Hepatic stellate cell (primary cell): ENCODE measurements around the gene AGPAT4.
A peak's percentile ranks its signal among the peaks of the same experiment; 100 is the strongest.
"Not testable (repeated sequence)": the region's sequence is repeated elsewhere in the genome, so short reads cannot be mapped to it uniquely, and the experiment has no call there.

ENCODE experiments used
- DNase-seq: peaks from one replicate; pipeline ENCODE4 v3.0.0; 2011; ENCODE audit warnings: low spot score

The AGPAT4 gene

DNA sequence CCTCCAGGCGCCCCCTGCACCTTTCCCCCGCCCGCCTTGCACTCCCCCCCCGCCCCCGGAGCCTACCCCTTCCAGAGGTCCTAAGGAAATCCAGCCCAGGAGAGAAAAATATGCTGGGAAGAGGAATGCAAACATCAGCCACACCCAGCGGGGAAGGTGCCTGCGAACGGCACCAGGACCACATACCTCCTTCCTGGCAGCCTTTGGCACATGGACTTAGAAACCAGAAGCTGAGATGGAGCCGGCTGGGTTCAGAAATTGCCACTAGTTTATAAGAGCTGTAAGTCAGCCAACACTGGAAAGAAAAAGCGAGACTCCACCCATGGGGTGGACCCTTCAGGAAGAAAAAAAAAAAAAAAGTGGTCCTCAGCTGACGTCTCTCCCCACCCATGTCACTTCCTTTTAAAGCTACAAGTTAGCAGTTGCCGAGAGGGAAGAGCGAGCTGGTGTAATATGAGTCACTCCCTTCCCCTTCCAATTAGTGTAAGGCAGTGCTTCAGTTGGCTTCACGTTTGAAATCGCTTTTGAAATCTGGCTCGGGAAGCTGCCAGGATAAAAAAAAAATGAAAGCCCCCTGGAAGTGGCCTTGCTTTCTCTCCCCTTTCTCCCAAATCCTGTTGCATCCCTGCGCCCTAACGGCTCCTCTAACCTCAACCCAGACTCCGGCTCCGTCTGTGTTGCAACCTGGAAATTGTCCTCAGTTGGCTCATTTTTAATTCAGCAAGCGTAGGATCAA is at the start of gene AGPAT4:
AGPAT4 (minus strand) TSS at position 310 of the 736 bp plus-strand sequence. CDS start 41,848 bp downstream, outside the sequence.
- peak; percentile 95 for DNase-seq

- no peak for DNase-seq
Measured at GRCh38 chr6:161319231-161319630, 45.4 kb upstream of the AGPAT4 start.

- DNase-seq, result no peak
Measured at GRCh38 chr6:161318456-161318855, 44.6 kb upstream of the AGPAT4 start.

DNA sequence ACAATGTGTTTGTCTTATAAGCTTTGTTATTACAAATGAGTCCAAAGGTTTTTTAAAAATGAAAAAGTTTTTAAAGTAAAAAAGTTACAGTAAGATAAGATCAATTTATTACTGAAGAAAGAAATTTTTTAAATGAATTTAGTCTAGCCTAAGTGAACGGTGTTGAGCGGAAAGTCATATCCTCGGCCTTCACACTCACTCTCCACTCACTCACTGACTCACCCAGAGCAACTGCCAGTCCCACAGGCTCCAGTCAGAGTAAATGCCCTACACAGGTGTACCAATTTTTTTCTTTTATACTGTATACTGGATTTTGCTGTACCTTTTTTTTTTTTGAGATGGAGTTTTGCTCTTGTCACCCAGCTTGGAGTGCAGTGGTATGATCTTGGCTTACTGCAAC is 42.7 kb upstream of the AGPAT4 start:
- no peak for DNase-seq

- not testable (repeated sequence) for DNase-seq
Measured at GRCh38 chr6:161315246-161315917, 41.5 kb upstream of the AGPAT4 start.

GRCh38 chr6:161314541-161315245 is 40.8 kb upstream of the AGPAT4 start:
- DNase-seq, result not testable (repeated sequence)

DNA sequence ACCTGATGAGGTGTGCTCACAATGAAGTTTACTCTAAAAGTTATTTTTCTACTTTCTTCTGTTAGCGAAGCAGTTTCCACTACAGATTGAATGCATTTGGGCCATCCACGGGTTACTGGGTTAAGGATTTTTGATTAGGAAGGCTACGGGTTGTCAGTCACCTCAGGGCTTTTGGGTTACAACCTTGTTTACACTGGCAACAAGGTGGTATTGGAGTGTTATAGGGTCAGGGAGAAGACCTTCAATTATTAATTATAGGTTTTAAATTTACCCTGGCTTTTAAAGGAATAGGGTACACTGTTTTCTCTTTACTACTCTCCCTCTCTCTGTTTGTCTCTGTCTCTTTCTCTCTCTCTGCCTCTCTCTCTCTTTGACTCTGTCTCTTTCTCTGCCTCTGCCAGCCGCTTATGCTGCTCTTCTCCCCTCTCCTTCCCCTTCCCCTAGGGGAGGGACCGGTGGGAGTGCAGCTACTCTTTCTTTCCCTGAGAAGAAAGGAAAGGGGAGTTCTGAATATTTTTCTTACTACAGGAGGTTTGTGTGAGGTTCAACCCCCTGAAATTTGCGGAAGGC is 40.2 kb upstream of the AGPAT4 start:
- DNase-seq, result no peak

DNA sequence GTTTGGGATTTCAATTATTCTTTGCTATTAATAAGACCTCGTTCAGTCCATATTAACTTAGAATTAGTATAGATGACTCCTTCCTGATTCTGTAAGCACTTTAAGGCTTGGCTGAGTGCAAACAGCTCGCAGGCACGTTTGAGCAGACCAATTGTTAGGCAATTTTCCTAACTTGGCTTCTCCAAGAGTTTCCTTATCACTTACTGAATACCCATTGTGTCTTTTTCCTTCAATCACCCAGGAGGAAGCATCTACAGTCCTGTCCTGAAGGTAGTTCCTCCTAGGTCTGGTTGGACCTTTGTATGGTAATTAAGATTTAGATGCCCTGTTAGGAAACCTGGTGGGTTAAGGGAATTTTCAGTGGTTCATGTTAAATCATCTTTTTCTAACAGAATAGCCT is 39.6 kb upstream of the AGPAT4 start:
- DNase-seq, result not testable (repeated sequence)

- not testable (repeated sequence) for DNase-seq
Measured at GRCh38 chr6:161309774-161310173, 35.9 kb upstream of the AGPAT4 start.

GRCh38 chr6:161308075-161308655 is 34.3 kb upstream of the AGPAT4 start:
- no peak for DNase-seq

DNA sequence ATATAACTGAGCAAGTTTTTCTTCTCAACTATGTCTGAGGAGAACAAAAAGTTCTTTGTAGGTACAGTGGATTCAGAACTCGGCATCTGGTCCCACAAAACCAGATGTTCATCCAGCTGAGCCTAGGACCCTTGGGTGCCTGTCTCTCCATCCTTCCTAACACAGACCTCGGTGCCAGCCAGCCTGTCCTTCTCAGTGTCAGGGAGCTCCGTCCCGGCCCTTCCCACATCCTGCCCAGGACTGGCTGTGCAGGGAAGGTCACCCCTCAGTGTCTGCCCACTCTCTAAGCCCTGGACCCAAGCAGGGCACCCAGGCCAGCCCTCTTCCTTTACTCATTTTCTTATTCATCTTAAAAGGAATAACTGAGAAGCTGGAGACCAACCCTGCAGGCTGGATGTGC is 32.0 kb upstream of the AGPAT4 start:
- no peak for DNase-seq

- no peak for DNase-seq
Measured at GRCh38 chr6:161303628-161304340, 29.9 kb upstream of the AGPAT4 start.

DNA sequence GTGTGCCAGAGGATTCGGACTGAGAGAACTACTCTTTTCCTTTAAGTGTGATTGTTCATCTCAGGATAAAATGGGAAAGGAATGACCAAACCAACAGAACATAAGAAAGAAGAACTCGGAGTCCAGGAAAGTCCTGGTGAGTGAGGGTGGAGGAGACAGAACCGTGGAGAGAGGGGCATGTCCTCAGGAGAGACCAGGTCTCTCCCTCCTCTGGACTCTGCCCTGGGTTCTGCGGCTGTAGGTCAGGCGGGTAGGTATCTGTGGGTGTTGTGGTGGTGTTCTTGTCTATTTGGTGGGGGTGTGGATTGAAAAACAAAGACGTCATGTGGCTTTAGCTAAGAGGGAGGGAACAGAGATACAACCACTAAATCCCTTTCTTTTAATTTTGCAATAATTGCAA is 29.1 kb upstream of the AGPAT4 start:
- DNase-seq, result no peak

- DNase-seq, result peak; percentile 11
Measured at GRCh38 chr6:161301338-161301737, 27.5 kb upstream of the AGPAT4 start.

GRCh38 chr6:161300823-161301222 is 27.0 kb upstream of the AGPAT4 start:
- no peak for DNase-seq

DNA sequence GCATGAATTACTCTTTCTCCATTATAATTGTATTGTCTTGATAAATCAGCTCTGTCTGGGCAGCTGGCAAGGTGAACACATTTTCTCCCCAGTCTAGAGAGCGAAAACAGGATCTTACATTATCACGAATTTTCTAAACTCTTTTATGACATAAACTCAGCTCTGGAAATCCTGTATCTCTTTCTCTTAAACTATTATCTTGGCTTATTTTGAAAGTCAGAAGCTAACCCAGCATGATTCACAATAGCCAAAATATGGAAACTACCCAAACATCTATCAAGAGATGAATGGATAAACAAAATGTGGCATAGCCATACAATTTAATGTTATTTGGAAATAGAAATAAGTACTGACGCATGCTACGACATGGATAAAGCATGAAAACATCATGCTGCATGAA is 25.9 kb upstream of the AGPAT4 start:
- no peak for DNase-seq

DNA sequence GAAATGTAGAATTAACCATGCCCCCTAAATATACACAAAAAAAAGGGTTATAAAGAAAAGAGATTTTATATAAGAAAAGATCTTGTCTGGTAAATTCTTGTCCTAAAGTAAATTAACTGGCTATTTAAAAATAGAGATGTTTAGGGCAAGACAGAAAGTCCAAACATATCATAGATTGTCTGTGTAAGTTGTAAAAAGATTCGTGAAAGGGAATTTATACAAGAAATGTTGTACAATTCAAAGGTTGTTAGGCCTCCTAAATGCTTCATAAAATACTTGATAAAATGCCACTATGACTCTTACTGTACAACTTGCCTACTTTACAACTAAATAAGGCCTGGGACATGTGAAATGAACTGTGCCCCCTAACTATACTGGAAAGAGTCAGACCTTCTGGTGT is 21.9 kb upstream of the AGPAT4 start:
- no peak for DNase-seq

DNA sequence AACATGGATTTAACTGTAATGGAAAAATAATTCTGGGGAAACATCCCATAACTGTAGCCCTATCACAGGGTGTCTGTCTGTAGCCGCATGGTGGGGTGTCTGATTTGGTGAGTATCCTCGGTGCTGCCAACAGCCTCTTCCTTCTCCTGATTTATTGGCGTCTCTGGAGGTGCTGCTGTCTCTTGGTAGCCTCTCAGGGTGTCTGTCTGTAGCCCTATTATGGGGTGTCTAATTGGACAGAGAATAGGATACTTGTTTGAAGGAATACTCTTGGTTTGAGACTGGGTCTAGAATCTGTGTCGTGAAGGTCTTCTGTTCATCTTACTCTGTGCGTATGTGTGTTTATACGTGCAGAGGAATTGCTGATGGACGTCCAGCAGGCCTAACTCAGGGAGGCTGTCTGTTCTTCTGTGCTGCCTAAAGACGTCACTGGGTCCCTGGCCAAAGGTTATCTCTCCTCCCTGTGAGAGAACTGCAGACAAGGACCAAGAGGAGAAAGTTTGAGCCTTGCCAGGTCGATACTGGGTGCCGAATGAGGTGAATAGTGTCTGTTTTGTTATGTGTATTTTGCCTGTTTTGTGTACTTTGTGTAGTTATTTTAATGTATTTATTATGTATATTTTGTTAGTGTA is 18.9 kb upstream of the AGPAT4 start:
- no peak for DNase-seq

DNA sequence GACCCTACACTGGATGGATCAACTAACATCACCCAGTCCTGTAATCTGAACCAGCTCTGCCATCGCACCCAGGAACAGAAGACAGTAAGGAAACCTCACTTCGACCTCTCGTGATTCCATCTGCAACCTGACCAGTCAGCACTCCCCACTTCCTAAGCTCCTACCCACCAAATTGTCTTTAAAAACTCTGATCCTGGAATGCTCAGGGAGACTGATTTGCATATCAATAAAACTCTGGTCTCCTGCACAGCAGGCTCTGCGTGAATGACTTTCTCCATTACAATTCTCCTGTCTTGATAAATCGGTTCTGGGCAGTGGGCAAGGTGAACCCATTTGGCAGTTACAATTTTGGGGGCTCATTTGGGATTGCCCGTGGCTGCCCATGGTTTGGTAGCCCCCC is 18.3 kb upstream of the AGPAT4 start:
- DNase-seq, result no peak

GRCh38 chr6:161290751-161291150 is 16.9 kb upstream of the AGPAT4 start:
- no peak for DNase-seq

DNA sequence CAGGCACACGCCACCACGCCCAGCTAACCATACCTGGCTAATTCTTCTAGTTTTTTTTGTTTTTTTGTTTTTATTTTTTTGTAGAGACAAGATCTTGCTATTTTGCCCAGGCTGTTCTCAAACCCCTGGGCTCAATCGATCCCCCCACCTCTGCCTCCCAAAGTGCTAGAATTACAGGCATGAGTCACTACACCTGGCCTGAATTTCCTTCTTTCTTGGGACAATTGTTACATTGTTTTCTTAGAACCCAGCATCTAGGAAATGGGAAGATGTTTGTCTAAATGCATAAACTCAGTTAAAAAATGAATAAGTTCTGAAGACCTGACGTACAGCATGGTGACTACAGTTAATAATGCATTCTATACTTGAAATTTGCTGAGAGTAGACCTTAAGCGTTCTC is 10.8 kb upstream of the AGPAT4 start:
- no peak for DNase-seq
